ENCODE results near the gene CXCR1.

CXCR1 gene

GRCh38 chr2:218130822-218131221, 35.9 kb downstream of the CXCR1 start:
- DNase-seq, result no peak
- no peak overlapping the region for H4K12ac ChIP-seq (ENCODE audit: low read depth, low read length)
- H3K23ac ChIP-seq (ENCODE audit: low read length), result no peak overlapping the region
- no peak overlapping the region for H2BK12ac ChIP-seq (ENCODE audit: low read length)
- no peaks in the 10 kb centered on the region for H3K36me3 ChIP-seq (ENCODE audit: control insufficient read depth in 1 of 2, insufficient read depth in 2 of 2, low read length in 2 of 2)
- H2AK5ac ChIP-seq (ENCODE audit: low read length), result no peak overlapping the region
- H3K18ac ChIP-seq (ENCODE audit: low read length), result no peak overlapping the region
- H3K4me1 ChIP-seq (ENCODE audit: control insufficient read depth in 1 of 2, insufficient read depth in 2 of 2, low read length in 2 of 2), result no peaks in the 10 kb centered on the region
- H2AFZ ChIP-seq (ENCODE audit: insufficient read depth, low read length, poor library complexity), result no peak overlapping the region
- H2BK120ac ChIP-seq (ENCODE audit: insufficient read depth, low read length, poor library complexity), result no peak overlapping the region
- no peak overlapping the region for H3K4me2 ChIP-seq (ENCODE audit: low read length)
- H3K9ac ChIP-seq (ENCODE audit: low read length), result no peak overlapping the region
- no peaks in the 10 kb centered on the region for H3K27me3 ChIP-seq (ENCODE audit: insufficient read depth, low read length)
- H4K91ac ChIP-seq (ENCODE audit: low read depth, low read length), result no peak overlapping the region
- no peaks in the 10 kb centered on the region for H3K79me1 ChIP-seq (ENCODE audit: low read length)
- H4K8ac ChIP-seq (ENCODE audit: low read depth, low read length), result no peak overlapping the region
- no peak overlapping the region for H3K4me3 ChIP-seq (ENCODE audit: low read depth, low read length)
- peaks cover 6% of the 10 kb centered on the region for H3K9me3 ChIP-seq (ENCODE audit: insufficient read depth, low read depth, low read length)
- no peak overlapping the region for H3K27ac ChIP-seq (ENCODE audit: low read depth, low read length)
- no peak overlapping the region for H3K4ac ChIP-seq (ENCODE audit: low read depth, low read length)
- H3K79me2 ChIP-seq (ENCODE audit: control insufficient read depth, insufficient read depth, low read length, poor library complexity), result no peaks in the 10 kb centered on the region
- no peak overlapping the region for H3K14ac ChIP-seq (ENCODE audit: low read length)
- no peak overlapping the region for H2BK5ac ChIP-seq (ENCODE audit: low read depth, low read length, poor library complexity)

GRCh38 chr2:218130377-218130776, 36.4 kb downstream of the CXCR1 start:
- Histone ChIP-seq H2BK5ac (ENCODE audit: low read depth, low read length, poor library complexity) (no peak overlapping the region), H2BK120ac (ENCODE audit: insufficient read depth, low read length, poor library complexity) (no peak overlapping the region), H2BK12ac (ENCODE audit: low read length) (no peak overlapping the region), H4K12ac (ENCODE audit: low read depth, low read length) (no peak overlapping the region), H3K23ac (ENCODE audit: low read length) (no peak overlapping the region), H2AFZ (ENCODE audit: insufficient read depth, low read length, poor library complexity) (no peak overlapping the region), H3K4ac (ENCODE audit: low read depth, low read length) (no peak overlapping the region), H3K4me3 (ENCODE audit: low read depth, low read length) (no peak overlapping the region), H3K14ac (ENCODE audit: low read length) (no peak overlapping the region), H3K27ac (ENCODE audit: low read depth, low read length) (no peak overlapping the region), H4K91ac (ENCODE audit: low read depth, low read length) (no peak overlapping the region), H2AK5ac (ENCODE audit: low read length) (no peak overlapping the region), H4K8ac (ENCODE audit: low read depth, low read length) (no peak overlapping the region), H3K4me2 (ENCODE audit: low read length) (no peak overlapping the region), H3K27me3 (ENCODE audit: insufficient read depth, low read length) (no peaks in the 10 kb centered on the region), H3K9ac (ENCODE audit: low read length) (no peak overlapping the region), H3K4me1 (ENCODE audit: control insufficient read depth in 1 of 2, insufficient read depth in 2 of 2, low read length in 2 of 2) (no peaks in the 10 kb centered on the region), H3K36me3 (ENCODE audit: control insufficient read depth in 1 of 2, insufficient read depth in 2 of 2, low read length in 2 of 2) (no peaks in the 10 kb centered on the region), H3K18ac (ENCODE audit: low read length) (no peak overlapping the region), H3K9me3 (ENCODE audit: insufficient read depth, low read depth, low read length) (peaks cover 6% of the 10 kb centered on the region), H3K79me2 (ENCODE audit: control insufficient read depth, insufficient read depth, low read length, poor library complexity) (no peaks in the 10 kb centered on the region), H3K79me1 (ENCODE audit: low read length) (no peaks in the 10 kb centered on the region)
- WGBS (ENCODE audit: extremely low coverage, insufficient coverage, insufficient read length), result no CpG with 5 or more reads among the region's 2 CpGs
- DNase-seq, result no peak

- Histone ChIP-seq H3K4me2 (ENCODE audit: low read length) (no peak overlapping the region), H3K79me2 (ENCODE audit: control insufficient read depth, insufficient read depth, low read length, poor library complexity) (no peaks in the 10 kb centered on the region), H3K23ac (ENCODE audit: low read length) (no peak overlapping the region), H3K79me1 (ENCODE audit: low read length) (no peaks in the 10 kb centered on the region), H3K27me3 (ENCODE audit: insufficient read depth, low read length) (no peaks in the 10 kb centered on the region), H3K9me3 (ENCODE audit: insufficient read depth, low read depth, low read length) (peaks cover 2% of the 10 kb centered on the region), H2AK5ac (ENCODE audit: low read length) (no peak overlapping the region), H3K14ac (ENCODE audit: low read length) (no peak overlapping the region), H2BK120ac (ENCODE audit: insufficient read depth, low read length, poor library complexity) (no peak overlapping the region), H3K4me1 (ENCODE audit: control insufficient read depth in 1 of 2, insufficient read depth in 2 of 2, low read length in 2 of 2) (no peaks in the 10 kb centered on the region), H3K9ac (ENCODE audit: low read length) (no peak overlapping the region), H4K12ac (ENCODE audit: low read depth, low read length) (no peak overlapping the region), H4K91ac (ENCODE audit: low read depth, low read length) (no peak overlapping the region), H2BK12ac (ENCODE audit: low read length) (no peak overlapping the region), H3K18ac (ENCODE audit: low read length) (no peak overlapping the region), H2BK5ac (ENCODE audit: low read depth, low read length, poor library complexity) (no peak overlapping the region), H4K8ac (ENCODE audit: low read depth, low read length) (no peak overlapping the region), H3K27ac (ENCODE audit: low read depth, low read length) (no peak overlapping the region), H3K4me3 (ENCODE audit: low read depth, low read length) (no peak overlapping the region), H3K36me3 (ENCODE audit: control insufficient read depth in 1 of 2, insufficient read depth in 2 of 2, low read length in 2 of 2) (no peaks in the 10 kb centered on the region), H3K4ac (ENCODE audit: low read depth, low read length) (no peak overlapping the region), H2AFZ (ENCODE audit: insufficient read depth, low read length, poor library complexity) (no peak overlapping the region)
- DNase-seq, result no peak
- WGBS (ENCODE audit: extremely low coverage, insufficient coverage, insufficient read length), result no CpG with 5 or more reads among the region's 6 CpGs
Measured at GRCh38 chr2:218129458-218130135, 37.2 kb downstream of the CXCR1 start.

GRCh38 chr2:218128781-218129457, 37.8 kb downstream of the CXCR1 start:
- Histone ChIP-seq H3K79me1 (ENCODE audit: low read length) (no peaks in the 10 kb centered on the region), H3K27ac (ENCODE audit: low read depth, low read length) (no peak overlapping the region), H3K4me2 (ENCODE audit: low read length) (no peak overlapping the region), H3K23ac (ENCODE audit: low read length) (no peak overlapping the region), H3K18ac (ENCODE audit: low read length) (no peak overlapping the region), H2BK12ac (ENCODE audit: low read length) (no peak overlapping the region), H2AK5ac (ENCODE audit: low read length) (no peak overlapping the region), H3K4me1 (ENCODE audit: control insufficient read depth in 1 of 2, insufficient read depth in 2 of 2, low read length in 2 of 2) (no peaks in the 10 kb centered on the region), H3K27me3 (ENCODE audit: insufficient read depth, low read length) (no peaks in the 10 kb centered on the region), H3K4ac (ENCODE audit: low read depth, low read length) (no peak overlapping the region), H3K9ac (ENCODE audit: low read length) (no peak overlapping the region), H4K8ac (ENCODE audit: low read depth, low read length) (no peak overlapping the region), H3K79me2 (ENCODE audit: control insufficient read depth, insufficient read depth, low read length, poor library complexity) (no peaks in the 10 kb centered on the region), H3K14ac (ENCODE audit: low read length) (no peak overlapping the region), H2BK120ac (ENCODE audit: insufficient read depth, low read length, poor library complexity) (no peak overlapping the region), H4K12ac (ENCODE audit: low read depth, low read length) (no peak overlapping the region), H3K9me3 (ENCODE audit: insufficient read depth, low read depth, low read length) (peaks cover 2% of the 10 kb centered on the region), H2AFZ (ENCODE audit: insufficient read depth, low read length, poor library complexity) (no peak overlapping the region), H3K36me3 (ENCODE audit: control insufficient read depth in 1 of 2, insufficient read depth in 2 of 2, low read length in 2 of 2) (no peaks in the 10 kb centered on the region), H3K4me3 (ENCODE audit: low read depth, low read length) (no peak overlapping the region), H4K91ac (ENCODE audit: low read depth, low read length) (no peak overlapping the region), H2BK5ac (ENCODE audit: low read depth, low read length, poor library complexity) (no peak overlapping the region)
- WGBS (ENCODE audit: extremely low coverage, insufficient coverage, insufficient read length), result no CpG with 5 or more reads among the region's 6 CpGs
- peak; percentile 82 to 88 for DNase-seq
